CD8-positive, alpha-beta memory T cell (primary cell): ENCODE measurements around the gene HS3ST3A1. TPM values are rescaled to one million over a fixed set of nuclear protein-coding genes. Genes with fewer than 3 reads are reported as not detected.

Experiments
- CTCF ChIA-PET: fragments of 350-600 bp; sonication (Branson Sonifier 250); formaldehyde crosslinking; loops from one replicate; lab custom pipeline; 2021; ENCODE audit warnings: antibody characterized with exemption; lab: Charles Lee
- POLR2A ChIA-PET: fragments of 350-600 bp; sonication (Branson Sonifier 250); formaldehyde crosslinking; loops from one replicate; lab custom pipeline; 2021; ENCODE audit warnings: antibody characterized with exemption; lab: Charles Lee
- DNase-seq, 5 donors: peaks; one replicate each; pipeline versions ENCODE4 v3.0.0 to v3.0.0-alpha.2; 2020 to 2022; ENCODE audit warnings: mixed read lengths in 1 of 5
- H3K27ac ChIP-seq: one replicate; pipeline ENCODE4 v1.7.0; 2013; ENCODE audit warnings: low read depth, mild to moderate bottlenecking, low read length, moderate library complexity
- H3K27me3 ChIP-seq: 2 replicates; pipeline ENCODE4 v1.7.0; 2013; ENCODE audit warnings: low read length, mild to moderate bottlenecking; ENCODE audit not compliant: insufficient read depth, poor library complexity, severe bottlenecking
- H3K36me3 ChIP-seq: 2 replicates; pipeline ENCODE4 v1.7.0; 2013; ENCODE audit warnings: mild to moderate bottlenecking, low read length, moderate library complexity; ENCODE audit not compliant: insufficient read depth
- H3K4me1 ChIP-seq: 2 replicates; pipeline ENCODE4 v1.7.0; 2013; ENCODE audit warnings: mild to moderate bottlenecking, low read length, moderate library complexity; ENCODE audit not compliant: insufficient read depth
- H3K4me3 ChIP-seq: 2 replicates; pipeline ENCODE4 v1.7.0; 2013; ENCODE audit warnings: mild to moderate bottlenecking, low read length
- H3K9me3 ChIP-seq: 2 replicates; pipeline ENCODE4 v1.7.0; 2013; ENCODE audit warnings: mild to moderate bottlenecking, low read length
- H3K27ac Mint-ChIP-seq, 8 donors: one replicate each; pipeline ENCODE4 v1.8.0; 2020 to 2021; ENCODE audit warnings: mixed read lengths in 8 of 8, mild to moderate bottlenecking in 6 of 8, inconsistent platforms in 3 of 8, moderate library complexity in 3 of 8
- H3K27me3 Mint-ChIP-seq, 2 donors: one replicate each; pipeline ENCODE4 v1.8.0; 2020 to 2021; ENCODE audit warnings: mixed read lengths in 2 of 2, mild to moderate bottlenecking in 1 of 2, moderate library complexity in 1 of 2
- H3K36me3 Mint-ChIP-seq, 3 donors: one replicate each; pipeline ENCODE4 v1.8.0; 2020 to 2021; ENCODE audit warnings: mixed read lengths in 3 of 3, inconsistent platforms in 1 of 3, mild to moderate bottlenecking in 1 of 3
- H3K4me1 Mint-ChIP-seq, 3 donors: one replicate each; pipeline ENCODE4 v1.8.0; 2020 to 2021; ENCODE audit warnings: mixed read lengths in 3 of 3, inconsistent platforms in 1 of 3, mild to moderate bottlenecking in 1 of 3
- H3K4me3 Mint-ChIP-seq, 7 donors: one replicate each; pipeline ENCODE4 v1.8.0; 2020 to 2021; ENCODE audit warnings: mixed read lengths in 7 of 7, mild to moderate bottlenecking in 6 of 7, moderate library complexity in 4 of 7, inconsistent platforms in 2 of 7
- H3K9me3 Mint-ChIP-seq, 5 donors: one replicate each; pipeline ENCODE4 v1.8.0; 2020 to 2022; ENCODE audit warnings: mixed read lengths in 5 of 5, mild to moderate bottlenecking in 3 of 5, moderate library complexity in 2 of 5, inconsistent platforms in 1 of 5
- polyA plus RNA-seq: library from polyadenylated mRNA; unstranded; fragments of 300-500 nt; fragmentation: Illumina TruSeq; gene quantifications from one replicate; pipeline ENCODE4 v1.2.3, GENCODE V29; 2021
- total RNA-seq, 2 experiments: library from RNA; stranded (reverse); gene quantifications; one replicate each; pipeline ENCODE4 v1.2.3, GENCODE V29; 2021

Gene HS3ST3A1
- total RNA-seq (not detected), polyA plus RNA-seq (2.5 TPM)

DNA sequence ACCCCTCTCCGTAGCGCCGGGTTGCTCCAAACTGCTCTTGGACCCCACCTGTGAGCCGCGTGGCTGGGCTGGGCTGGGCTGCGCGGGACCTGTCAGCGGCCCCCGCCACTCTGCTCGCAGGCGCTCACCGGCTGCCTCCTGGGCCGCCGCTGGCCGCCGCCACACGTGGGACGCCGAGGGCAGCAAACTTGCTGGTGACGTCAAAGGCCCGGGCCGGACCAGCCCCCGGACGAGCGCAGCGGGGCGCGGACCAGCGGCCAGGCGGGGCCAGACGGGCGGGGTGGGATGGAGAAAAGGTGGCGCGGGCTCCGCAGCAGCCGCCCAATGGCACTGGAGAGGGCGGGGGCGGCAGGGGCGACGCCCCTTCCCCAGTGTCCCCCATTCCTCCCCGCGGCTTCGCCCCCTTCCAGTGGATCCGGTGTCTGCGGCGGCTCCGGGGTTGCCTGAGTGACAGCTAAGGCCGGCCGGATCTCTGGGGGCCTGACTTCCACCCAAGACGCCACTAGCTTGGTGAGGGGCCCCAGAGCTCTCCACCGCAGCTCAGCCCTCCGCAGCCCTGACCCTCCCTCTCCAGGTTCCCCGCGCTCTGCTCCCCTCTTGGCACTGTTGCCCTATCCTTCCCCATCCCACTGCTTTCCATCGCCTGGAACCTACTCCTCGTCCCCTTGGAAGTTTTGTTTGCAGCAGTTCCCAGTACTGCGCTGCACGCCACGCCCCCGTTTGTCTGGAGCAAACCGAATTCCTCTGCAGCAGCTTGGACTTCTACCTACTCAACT lies at the start of gene HS3ST3A1:
TSS of gene HS3ST3A1 (minus strand) at position 154 of the 776 bp plus-strand sequence. CDS start 800 bp downstream, outside the sequence.
- no peaks in the 10 kb centered on the region for H3K9me3 ChIP-seq
- peaks cover 30 to 58% of the 10 kb centered on the region in 2 donors for H3K27me3 Mint-ChIP-seq
- peak within 1 kb of the TSS in 6 of 7 donors; percentile 17 to 71 (median 50) for H3K4me3 Mint-ChIP-seq
- H3K36me3 Mint-ChIP-seq: no peaks in the 10 kb centered on the region
- H3K27me3 ChIP-seq: peaks cover 9% of the 10 kb centered on the region
- no peaks in the 10 kb centered on the region for H3K9me3 Mint-ChIP-seq
- no peaks in the 10 kb centered on the region for H3K4me1 ChIP-seq
- peak in 1 of 5 donors; percentile 2 for DNase-seq
- POLR2A ChIA-PET: interaction anchor here (0.5 kb wide), 1 partner anchor 9 kb away, joined by 6 read pairs; no protein-coding TSS in a partner anchor
- H3K27ac ChIP-seq: peak within 1 kb of the TSS; percentile 4
- CTCF ChIA-PET: interaction anchor here (0.9 to 1.3 kb wide), 4 partner anchors 24 to 1324 kb away, joined by 3 to 4 read pairs (median 3); no protein-coding TSS in a partner anchor
- no peak within 1 kb of the TSS for H3K4me3 ChIP-seq
- no peaks in the 10 kb centered on the region for H3K36me3 ChIP-seq
- H3K27ac Mint-ChIP-seq: peak within 1 kb of the TSS in 2 of 8 donors; percentile 23 to 39
- peaks cover 9 to 12% (median 12%) of the 10 kb centered on the region in 3 donors for H3K4me1 Mint-ChIP-seq

- H3K4me1 Mint-ChIP-seq: no peaks in the 10 kb centered on the region
- peaks cover 9 to 20% of the 10 kb centered on the region in 2 donors for H3K27me3 Mint-ChIP-seq
- Histone ChIP-seq H3K27ac (no peak overlapping the region), H3K4me3 (no peak overlapping the region), H3K36me3 (no peaks in the 10 kb centered on the region), H3K27me3 (no peaks in the 10 kb centered on the region), H3K4me1 (no peaks in the 10 kb centered on the region), H3K9me3 (no peaks in the 10 kb centered on the region)
- no peaks in the 10 kb centered on the region for H3K36me3 Mint-ChIP-seq
- peak overlapping the region in 1 of 8 donors; percentile 30 for H3K27ac Mint-ChIP-seq
- no peak overlapping the region for H3K4me3 Mint-ChIP-seq
- peaks cover 0 to 3% (median 0%) of the 10 kb centered on the region in 5 donors for H3K9me3 Mint-ChIP-seq
- DNase-seq: no peak
- POLR2A ChIA-PET: no interaction called here
- CTCF ChIA-PET: no interaction called here
Measured at GRCh38 chr17:13650096-13650675, 48.5 kb upstream of the HS3ST3A1 start.

- Histone ChIP-seq H3K27ac (no peak overlapping the region), H3K36me3 (no peaks in the 10 kb centered on the region), H3K9me3 (no peaks in the 10 kb centered on the region), H3K4me3 (no peak overlapping the region), H3K27me3 (no peaks in the 10 kb centered on the region), H3K4me1 (no peaks in the 10 kb centered on the region)
- Mint-ChIP-seq H3K9me3 (peaks cover 0 to 2% (median 0%) of the 10 kb centered on the region in 5 donors), H3K27me3 (peaks cover 4 to 12% of the 10 kb centered on the region in 2 donors), H3K36me3 (no peaks in the 10 kb centered on the region), H3K4me3 (no peak overlapping the region), H3K27ac (no peak overlapping the region), H3K4me1 (no peaks in the 10 kb centered on the region)
- ChIA-PET CTCF (no interaction called here), POLR2A (no interaction called here)
- DNase-seq: no peak
Measured at GRCh38 chr17:13647543-13648021, 45.9 kb upstream of the HS3ST3A1 start.

DNA sequence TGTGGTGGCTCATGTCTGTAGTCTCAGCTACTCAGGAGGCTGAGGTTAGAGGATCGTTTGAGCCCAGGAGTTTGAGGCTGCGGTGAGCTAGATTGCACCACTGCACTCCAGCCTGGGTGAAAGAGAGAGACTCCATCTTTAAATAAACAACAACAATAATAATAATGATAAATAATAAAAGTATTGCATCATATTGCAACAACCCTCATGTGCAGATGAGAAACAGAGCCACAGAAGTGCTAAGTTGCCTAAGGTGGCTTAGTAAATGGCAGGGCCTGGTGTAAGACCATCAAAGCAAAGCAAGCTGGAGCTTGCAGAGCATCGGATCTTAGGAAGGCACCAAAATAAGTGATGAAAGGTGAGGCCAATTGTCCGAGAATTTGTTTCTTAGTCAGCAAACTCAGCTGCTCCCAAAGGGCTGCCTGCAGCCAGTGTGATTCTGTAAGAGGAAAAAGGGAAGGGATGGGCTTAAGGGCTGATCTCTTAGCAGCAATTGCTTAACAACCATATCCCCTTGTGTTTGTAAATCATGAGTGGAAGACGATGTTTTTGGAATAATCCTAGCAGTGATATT lies 45.3 kb upstream of the HS3ST3A1 start:
- CTCF ChIA-PET: no interaction called here
- H3K4me1 ChIP-seq: no peaks in the 10 kb centered on the region
- no peak overlapping the region for H3K4me3 ChIP-seq
- no peaks in the 10 kb centered on the region for H3K27me3 ChIP-seq
- H3K27me3 Mint-ChIP-seq: peaks cover 3 to 12% of the 10 kb centered on the region in 2 donors
- no peaks in the 10 kb centered on the region for H3K9me3 ChIP-seq
- POLR2A ChIA-PET: no interaction called here
- no peaks in the 10 kb centered on the region for H3K36me3 ChIP-seq
- no peaks in the 10 kb centered on the region for H3K4me1 Mint-ChIP-seq
- no peaks in the 10 kb centered on the region for H3K9me3 Mint-ChIP-seq
- no peaks in the 10 kb centered on the region for H3K36me3 Mint-ChIP-seq
- H3K27ac ChIP-seq: no peak overlapping the region
- no peak for DNase-seq
- no peak overlapping the region for H3K27ac Mint-ChIP-seq
- no peak overlapping the region for H3K4me3 Mint-ChIP-seq

DNA sequence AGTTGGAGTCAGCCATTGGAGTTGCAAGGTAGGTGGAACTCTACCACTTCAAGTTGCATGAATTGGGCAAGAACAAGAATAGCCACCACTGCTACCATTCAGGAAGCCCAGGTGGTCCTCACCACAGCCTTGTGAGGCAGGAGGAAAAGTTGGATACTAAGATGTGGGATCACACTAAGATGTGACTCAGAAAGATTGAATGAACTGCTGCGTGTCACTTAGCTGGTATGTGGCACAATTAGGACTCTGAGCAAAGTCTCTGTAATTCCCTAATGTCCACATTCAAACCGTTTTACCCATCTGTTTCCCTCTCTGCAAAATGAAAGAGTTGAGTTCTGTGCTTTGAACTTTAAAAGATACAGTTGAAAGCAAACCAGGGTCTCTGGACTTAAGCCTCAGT lies 44.7 kb upstream of the HS3ST3A1 start:
- Mint-ChIP-seq H3K4me1 (no peaks in the 10 kb centered on the region), H3K27me3 (peaks cover 0 to 9% of the 10 kb centered on the region in 2 donors), H3K36me3 (no peaks in the 10 kb centered on the region), H3K27ac (no peak overlapping the region), H3K9me3 (no peaks in the 10 kb centered on the region), H3K4me3 (no peak overlapping the region)
- CTCF ChIA-PET: no interaction called here
- H3K9me3 ChIP-seq: no peaks in the 10 kb centered on the region
- no peak for DNase-seq
- H3K27me3 ChIP-seq: no peaks in the 10 kb centered on the region
- POLR2A ChIA-PET: no interaction called here
- no peaks in the 10 kb centered on the region for H3K36me3 ChIP-seq
- H3K4me1 ChIP-seq: no peaks in the 10 kb centered on the region
- H3K27ac ChIP-seq: no peak overlapping the region
- H3K4me3 ChIP-seq: no peak overlapping the region

GRCh38 chr17:13643180-13643579 lies 41.5 kb upstream of the HS3ST3A1 start:
- no peak overlapping the region for H3K27ac ChIP-seq
- Mint-ChIP-seq H3K27me3 (no peaks in the 10 kb centered on the region), H3K4me1 (no peaks in the 10 kb centered on the region), H3K9me3 (no peaks in the 10 kb centered on the region), H3K36me3 (no peaks in the 10 kb centered on the region), H3K27ac (no peak overlapping the region), H3K4me3 (no peak overlapping the region)
- H3K4me3 ChIP-seq: no peak overlapping the region
- POLR2A ChIA-PET: no interaction called here
- no peaks in the 10 kb centered on the region for H3K4me1 ChIP-seq
- DNase-seq: no peak
- CTCF ChIA-PET: no interaction called here
- no peaks in the 10 kb centered on the region for H3K9me3 ChIP-seq
- H3K36me3 ChIP-seq: no peaks in the 10 kb centered on the region
- no peaks in the 10 kb centered on the region for H3K27me3 ChIP-seq

DNA sequence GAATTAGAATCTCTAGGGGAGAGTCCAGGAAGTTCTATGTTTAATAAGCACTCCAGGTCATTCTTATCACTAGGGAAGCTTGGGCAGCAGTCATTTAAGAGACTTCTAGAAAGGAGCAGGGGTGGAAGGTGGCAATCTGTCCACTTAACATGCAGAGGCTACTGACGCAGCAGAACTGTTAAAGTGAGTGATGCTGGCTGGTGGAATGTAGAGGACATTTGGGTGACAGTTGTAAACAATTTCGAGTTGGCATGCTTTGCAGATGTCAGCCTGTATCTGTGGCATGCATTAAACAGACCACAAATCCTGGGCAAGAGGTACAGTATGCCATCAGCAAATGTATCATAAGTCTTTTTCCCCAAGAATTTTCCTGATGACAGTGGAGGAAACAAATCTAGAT lies 40.5 kb upstream of the HS3ST3A1 start:
- H3K27me3 ChIP-seq: no peaks in the 10 kb centered on the region
- H3K36me3 ChIP-seq: no peaks in the 10 kb centered on the region
- H3K4me1 ChIP-seq: no peaks in the 10 kb centered on the region
- ChIA-PET POLR2A (no interaction called here), CTCF (no interaction called here)
- H3K27ac ChIP-seq: no peak overlapping the region
- DNase-seq: no peak
- Mint-ChIP-seq H3K27ac (no peak overlapping the region), H3K4me1 (no peaks in the 10 kb centered on the region), H3K27me3 (peaks cover 0 to 3% of the 10 kb centered on the region in 2 donors), H3K36me3 (no peaks in the 10 kb centered on the region), H3K9me3 (no peaks in the 10 kb centered on the region), H3K4me3 (no peak overlapping the region)
- no peak overlapping the region for H3K4me3 ChIP-seq
- H3K9me3 ChIP-seq: no peaks in the 10 kb centered on the region

DNA sequence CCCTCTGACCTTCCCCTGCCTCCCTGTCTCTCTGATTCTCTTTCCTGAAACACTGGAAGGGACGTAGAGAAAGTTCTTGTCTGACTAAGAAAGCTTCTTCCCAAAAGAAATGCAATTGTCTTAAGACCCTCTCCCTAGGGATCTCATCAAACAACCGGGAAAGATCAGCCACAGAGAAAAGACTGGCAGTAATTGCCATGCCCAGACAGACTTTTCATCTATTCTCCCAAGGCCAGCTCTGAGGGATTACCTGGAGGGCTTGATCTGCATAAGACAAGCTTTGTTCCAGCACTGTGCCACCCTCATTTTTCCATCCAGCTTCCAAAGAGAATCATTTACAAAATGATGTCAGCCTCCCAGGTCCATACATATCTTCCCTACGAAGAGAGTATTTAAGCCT lies 38.8 kb upstream of the HS3ST3A1 start:
- Mint-ChIP-seq H3K27me3 (peaks cover 0 to 6% of the 10 kb centered on the region in 2 donors), H3K4me3 (no peak overlapping the region), H3K9me3 (no peaks in the 10 kb centered on the region), H3K27ac (peak overlapping the region in 1 of 8 donors; percentile 7), H3K36me3 (no peaks in the 10 kb centered on the region), H3K4me1 (no peaks in the 10 kb centered on the region)
- ChIA-PET POLR2A (no interaction called here), CTCF (no interaction called here)
- H3K36me3 ChIP-seq: no peaks in the 10 kb centered on the region
- H3K27me3 ChIP-seq: no peaks in the 10 kb centered on the region
- H3K4me1 ChIP-seq: no peaks in the 10 kb centered on the region
- H3K9me3 ChIP-seq: no peaks in the 10 kb centered on the region
- no peak overlapping the region for H3K4me3 ChIP-seq
- no peak overlapping the region for H3K27ac ChIP-seq
- no peak for DNase-seq
